GM12878 (cell line): ENCODE measurements around the gene GAK. TPM values are rescaled to one million over a fixed set of nuclear protein-coding genes. Genes with fewer than 3 reads are reported as not detected.

ENCODE experiments used
- ATF2 ChIP-seq: IDR thresholded peaks from 2 replicates; pipeline ENCODE4 v1.6.1; 2012; ENCODE audit warnings: low read length, inconsistent platforms
- BACH1 ChIP-seq: fragments of 450-650 bp; IDR thresholded peaks from 2 replicates; pipeline ENCODE4 v1.6.1; 2017; ENCODE audit warnings: mild to moderate bottlenecking, borderline replicate concordance
- BCL11A ChIP-seq: IDR thresholded peaks from 2 replicates; pipeline ENCODE4 v1.6.1; 2011; ENCODE audit warnings: low read depth, low read length
- CHD4 ChIP-seq: fragments of 200-600 bp; sonication (generic); IDR thresholded peaks from 2 replicates; pipeline ENCODE4 v1.6.1; 2016; ENCODE audit warnings: mild to moderate bottlenecking
- ETV6 ChIP-seq, 2 experiments: fragments of 450-650 bp in 1 of 2; IDR thresholded peaks in 1 of 2; conservative IDR thresholded peaks in 1 of 2; 2 replicates each; pipeline ENCODE4 v1.6.1; 2014; ENCODE audit warnings: antibody characterized with exemption in 1 of 2, borderline replicate concordance in 1 of 2, low read depth in 1 of 2, mild to moderate bottlenecking in 1 of 2, moderate library complexity in 1 of 2
- FOS ChIP-seq: IDR thresholded peaks from 3 replicates; pipeline ENCODE4 v1.6.1; 2011; ENCODE audit warnings: borderline replicate concordance; ENCODE audit not compliant: insufficient read length; ENCODE audit errors: extremely low read depth
- GABPA ChIP-seq: IDR thresholded peaks from 2 replicates; pipeline ENCODE4 v1.6.1; 2014; ENCODE audit warnings: antibody characterized with exemption, low read depth, mild to moderate bottlenecking, inconsistent platforms
- IKZF2 ChIP-seq, 2 experiments: fragments of 450-650 bp; IDR thresholded peaks; 2 replicates each; pipeline ENCODE4 v1.6.1; 2017; ENCODE audit warnings: mild to moderate bottlenecking in 2 of 2, moderate library complexity in 2 of 2
- IRF4 ChIP-seq: IDR thresholded peaks from 2 replicates; pipeline ENCODE4 v1.6.1; 2011; ENCODE audit warnings: low read depth, low read length
- MEF2A ChIP-seq: IDR thresholded peaks from 2 replicates; pipeline ENCODE4 v1.6.1; 2011; ENCODE audit warnings: low read depth, mild to moderate bottlenecking, low read length, moderate library complexity; ENCODE audit not compliant: insufficient read depth
- MEF2B ChIP-seq: fragments of 450-650 bp; IDR thresholded peaks from 2 replicates; pipeline ENCODE4 v1.6.1; 2018; ENCODE audit warnings: mild to moderate bottlenecking, moderate library complexity; ENCODE audit not compliant: partially characterized antibody, poor library complexity, severe bottlenecking
- PML ChIP-seq: IDR thresholded peaks from 2 replicates; pipeline ENCODE4 v1.6.1; 2012; ENCODE audit warnings: low read length, inconsistent platforms
- TAF1 ChIP-seq: IDR thresholded peaks from 2 replicates; pipeline ENCODE4 v1.6.1; 2011; ENCODE audit warnings: mild to moderate bottlenecking, low read depth, low read length, borderline replicate concordance
- USF1 ChIP-seq: IDR thresholded peaks from 2 replicates; pipeline ENCODE4 v1.6.1; 2011; ENCODE audit warnings: borderline replicate concordance, low read depth, mild to moderate bottlenecking, moderate library complexity, mixed read lengths, low read length; ENCODE audit not compliant: insufficient read depth; ENCODE audit errors: extremely low read length
- ZBED1 ChIP-seq: IDR thresholded peaks from 2 replicates; pipeline ENCODE4 v1.6.1; 2016; ENCODE audit warnings: borderline replicate concordance
- ZBTB40 ChIP-seq: fragments of 450-650 bp; IDR thresholded peaks from 2 replicates; pipeline ENCODE4 v1.6.1; 2016; ENCODE audit warnings: mild to moderate bottlenecking, moderate library complexity, borderline replicate concordance
- polyA plus RNA-seq, 11 experiments: library from polyadenylated mRNA; depleted of rRNA in 4 of 11; unstranded in 6 of 11; stranded (reverse) in 5 of 11; fragments of >200 nt; fragmentation: Nextera tagmentation in 4 of 11; fragmentation: Illumina TruSeq in 1 of 11; extraction: Ambion mirVana in 4 of 11; extraction: Trizol in 1 of 11; gene quantifications; 1 replicate in 1 of 11; 2 replicates in 10 of 11; pipeline versions ENCODE4 v1.2.1 to v1.2.3, GENCODE V29; 2011 to 2016; ENCODE audit warnings: inconsistent platforms in 2 of 11, missing spikeins in 2 of 11, low read depth in 1 of 11
- total RNA-seq, 4 experiments: library from RNA; depleted of rRNA in 3 of 4; stranded (reverse); fragments of >200 nt in 3 of 4; fragmentation: Illumina TruSeq in 1 of 4; extraction: Trizol in 1 of 4; gene quantifications; 2 replicates each; pipeline versions ENCODE4 v1.2.1 to v1.2.3, GENCODE V29; 2013 to 2021
- TF ChIP-seq, protein P1 (sequence below): fragments of 450-650 bp; IDR thresholded peaks from 2 replicates; pipeline ENCODE4 v1.6.1; 2017; ENCODE audit warnings: mild to moderate bottlenecking
- TF ChIP-seq, protein P2 (sequence below): fragments of 450-650 bp; IDR thresholded peaks from 2 replicates; pipeline ENCODE4 v1.6.1; 2017; ENCODE audit warnings: antibody characterized with exemption, mild to moderate bottlenecking, moderate library complexity

GAK gene
- total and polyA plus RNA-seq, 10 of the 15 experiments (the other 5 are each of a cell fraction or from before 2014, with no cell fraction given), result 0.82 to 127 (median 53.8) TPM

DNA sequence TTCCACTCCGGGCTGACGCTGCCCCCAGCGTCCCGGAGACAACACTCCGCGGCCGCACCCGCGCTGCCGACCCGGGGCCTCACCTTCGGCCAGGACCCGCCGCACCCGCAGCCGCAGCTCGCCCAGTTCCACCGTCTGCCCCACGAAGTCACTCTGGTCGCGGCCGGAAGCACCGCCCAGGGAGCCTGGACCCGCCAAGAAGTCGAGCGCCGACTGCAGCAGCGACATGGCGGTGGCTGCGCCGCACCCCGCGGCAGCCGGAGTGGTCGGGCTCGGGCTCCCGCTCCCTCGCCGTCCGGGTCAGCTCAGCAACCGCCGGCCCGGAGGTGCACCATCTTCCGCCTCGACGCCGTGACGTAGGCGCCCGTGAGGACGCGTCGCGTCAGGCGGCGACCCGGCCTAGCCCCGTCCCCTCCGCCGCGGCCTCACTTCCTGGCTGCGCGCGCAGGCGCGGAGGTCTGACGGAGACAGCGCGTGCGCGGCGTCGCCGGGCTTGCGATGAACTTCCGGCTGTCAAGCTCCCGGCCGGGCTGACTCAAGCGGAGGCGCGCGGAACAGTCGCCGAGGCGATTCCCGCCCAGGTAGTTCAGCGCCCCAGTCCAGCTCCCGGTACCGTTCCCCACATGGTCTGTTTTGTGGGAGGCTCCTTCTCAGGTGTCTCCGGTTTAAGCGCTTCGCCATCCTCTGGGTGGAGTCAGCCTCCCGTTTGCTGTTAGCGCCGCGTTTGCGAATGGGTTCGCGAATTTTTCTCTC is at the start of gene GAK, which contains the start of gene TMEM175 (continued):
- peak; percentile 5 for TF ChIP-seq USF1
- peak; percentile 63; the same call in 1 of the 2 replicates for TF ChIP-seq GABPA
- TF ChIP-seq, protein P1, sequence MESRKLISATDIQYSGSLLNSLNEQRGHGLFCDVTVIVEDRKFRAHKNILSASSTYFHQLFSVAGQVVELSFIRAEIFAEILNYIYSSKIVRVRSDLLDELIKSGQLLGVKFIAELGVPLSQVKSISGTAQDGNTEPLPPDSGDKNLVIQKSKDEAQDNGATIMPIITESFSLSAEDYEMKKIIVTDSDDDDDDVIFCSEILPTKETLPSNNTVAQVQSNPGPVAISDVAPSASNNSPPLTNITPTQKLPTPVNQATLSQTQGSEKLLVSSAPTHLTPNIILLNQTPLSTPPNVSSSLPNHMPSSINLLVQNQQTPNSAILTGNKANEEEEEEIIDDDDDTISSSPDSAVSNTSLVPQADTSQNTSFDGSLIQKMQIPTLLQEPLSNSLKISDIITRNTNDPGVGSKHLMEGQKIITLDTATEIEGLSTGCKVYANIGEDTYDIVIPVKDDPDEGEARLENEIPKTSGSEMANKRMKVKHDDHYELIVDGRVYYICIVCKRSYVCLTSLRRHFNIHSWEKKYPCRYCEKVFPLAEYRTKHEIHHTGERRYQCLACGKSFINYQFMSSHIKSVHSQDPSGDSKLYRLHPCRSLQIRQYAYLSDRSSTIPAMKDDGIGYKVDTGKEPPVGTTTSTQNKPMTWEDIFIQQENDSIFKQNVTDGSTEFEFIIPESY, result no peak
- TF ChIP-seq CHD4, result no peak
- TF ChIP-seq, protein P2, sequence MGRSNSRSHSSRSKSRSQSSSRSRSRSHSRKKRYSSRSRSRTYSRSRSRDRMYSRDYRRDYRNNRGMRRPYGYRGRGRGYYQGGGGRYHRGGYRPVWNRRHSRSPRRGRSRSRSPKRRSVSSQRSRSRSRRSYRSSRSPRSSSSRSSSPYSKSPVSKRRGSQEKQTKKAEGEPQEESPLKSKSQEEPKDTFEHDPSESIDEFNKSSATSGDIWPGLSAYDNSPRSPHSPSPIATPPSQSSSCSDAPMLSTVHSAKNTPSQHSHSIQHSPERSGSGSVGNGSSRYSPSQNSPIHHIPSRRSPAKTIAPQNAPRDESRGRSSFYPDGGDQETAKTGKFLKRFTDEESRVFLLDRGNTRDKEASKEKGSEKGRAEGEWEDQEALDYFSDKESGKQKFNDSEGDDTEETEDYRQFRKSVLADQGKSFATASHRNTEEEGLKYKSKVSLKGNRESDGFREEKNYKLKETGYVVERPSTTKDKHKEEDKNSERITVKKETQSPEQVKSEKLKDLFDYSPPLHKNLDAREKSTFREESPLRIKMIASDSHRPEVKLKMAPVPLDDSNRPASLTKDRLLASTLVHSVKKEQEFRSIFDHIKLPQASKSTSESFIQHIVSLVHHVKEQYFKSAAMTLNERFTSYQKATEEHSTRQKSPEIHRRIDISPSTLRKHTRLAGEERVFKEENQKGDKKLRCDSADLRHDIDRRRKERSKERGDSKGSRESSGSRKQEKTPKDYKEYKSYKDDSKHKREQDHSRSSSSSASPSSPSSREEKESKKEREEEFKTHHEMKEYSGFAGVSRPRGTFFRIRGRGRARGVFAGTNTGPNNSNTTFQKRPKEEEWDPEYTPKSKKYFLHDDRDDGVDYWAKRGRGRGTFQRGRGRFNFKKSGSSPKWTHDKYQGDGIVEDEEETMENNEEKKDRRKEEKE, result no peak
- TF ChIP-seq PML, result peak; percentile 64
- no peak for TF ChIP-seq IRF4
- TF ChIP-seq BCL11A, result no peak
- TF ChIP-seq ZBED1, result no peak
- peak; percentile 84; the same call in 1 of the 2 replicates for TF ChIP-seq TAF1
- TF ChIP-seq MEF2A, result no peak
- TF ChIP-seq ZBTB40, result peak; percentile 71; the same call in 1 of the 2 replicates
- TF ChIP-seq IKZF2 (IDR thresholded peaks at IDR 0.05), result no peak
- TF ChIP-seq ETV6 (conservative IDR thresholded peaks at IDR 0.05 in 1 of 2, IDR thresholded peaks at IDR 0.05 in 1 of 2; ENCODE audit: borderline replicate concordance in 1 of 2, low read depth in 1 of 2), result no peak
- no peak for TF ChIP-seq FOS
- peak; percentile 78; the same call in 1 of the 2 replicates for TF ChIP-seq BACH1
- TF ChIP-seq MEF2B, result no peak
- TF ChIP-seq ATF2, result no peak
